PC-9 (cell line): ENCODE results near the gene PHYHD1. TPM values are rescaled to one million over a fixed set of nuclear protein-coding genes. Genes with fewer than 3 reads are reported as not detected.

ENCODE experiments used
- Bru-seq: library from RNA; stranded (reverse); fragments of 400-500 nt; gene quantifications from one replicate; lab custom pipeline; 2021; lab: Mats Ljungman, UMichigan
- BruChase-seq, 2 experiments: library from RNA; stranded (reverse); fragments of 400-500 nt; gene quantifications; one replicate each; lab custom pipeline; 2021; lab: Mats Ljungman, UMichigan
- BruUV-seq: library from RNA; stranded (reverse); fragments of 400-500 nt; replicated peaks from 2 replicates; lab custom pipeline; 2021; lab: Mats Ljungman, UMichigan
- CTCF ChIA-PET: fragments of 300-600 bp; sonication (Branson Sonifier 250); formaldehyde crosslinking; loops from one replicate; lab custom pipeline; 2022; ENCODE audit warnings: antibody characterized with exemption; lab: Charles Lee
- POLR2A ChIA-PET: fragments of 300-600 bp; sonication (Branson Sonifier 250); formaldehyde crosslinking; loops from one replicate; lab custom pipeline; 2022; ENCODE audit warnings: antibody characterized with exemption; ENCODE audit not compliant: unreplicated experiment; lab: Charles Lee
- DNase-seq, 2 experiments: peaks; one replicate each; pipeline versions ENCODE4 v3.0.0 to v3.0.0-alpha.2; 2015 to 2022; ENCODE audit warnings: mixed read lengths in 1 of 2
- H2AFZ ChIP-seq: fragments of 200-600 bp; sonication (generic); 2 replicates; pipeline ENCODE4 v1.8.1; 2017; ENCODE audit warnings: antibody characterized with exemption
- H3F3A ChIP-seq: fragments of 200-600 bp; sonication (generic); 2 replicates; pipeline ENCODE4 v1.8.1; 2017; ENCODE audit warnings: antibody characterized with exemption, mild to moderate bottlenecking, low read depth; ENCODE audit not compliant: insufficient read depth
- H3K27ac ChIP-seq: fragments of 200-600 bp; sonication (generic); 2 replicates; pipeline ENCODE4 v1.6.1; 2016; ENCODE audit warnings: mixed run types
- H3K27me3 ChIP-seq: fragments of 200-600 bp; sonication (generic); 2 replicates; pipeline ENCODE4 v1.6.1; 2016; ENCODE audit warnings: low read depth, mixed run types; ENCODE audit not compliant: insufficient read depth
- H3K36me3 ChIP-seq: fragments of 200-600 bp; sonication (generic); 2 replicates; pipeline ENCODE4 v1.6.1; 2016; ENCODE audit warnings: low read depth, mixed run types
- H3K4me1 ChIP-seq: fragments of 200-600 bp; sonication (generic); replicated peaks from 2 replicates; pipeline ENCODE4 v1.6.1; 2016; ENCODE audit warnings: mixed run types; ENCODE audit not compliant: insufficient read depth
- H3K4me2 ChIP-seq: fragments of 200-600 bp; sonication (generic); 2 replicates; pipeline ENCODE4 v1.6.1; 2017; ENCODE audit warnings: mixed run types
- H3K4me3 ChIP-seq: fragments of 200-600 bp; sonication (generic); 2 replicates; pipeline ENCODE4 v1.6.1; 2016; ENCODE audit warnings: mixed run types
- H3K79me2 ChIP-seq: fragments of 200-600 bp; sonication (generic); 2 replicates; pipeline ENCODE4 v1.6.1; 2017; ENCODE audit warnings: low read depth, mixed run types
- H3K9me2 ChIP-seq: fragments of 200-600 bp; sonication (generic); 2 replicates; pipeline ENCODE4 v1.8.1; 2017; ENCODE audit warnings: mild to moderate bottlenecking; ENCODE audit not compliant: insufficient read depth
- H3K9me3 ChIP-seq: fragments of 200-600 bp; sonication (generic); 2 replicates; pipeline ENCODE4 v1.8.1; 2016; ENCODE audit warnings: low read depth; ENCODE audit not compliant: insufficient read depth
- H4K20me1 ChIP-seq: fragments of 200-600 bp; sonication (generic); 2 replicates; pipeline ENCODE4 v1.8.1; 2017; ENCODE audit not compliant: insufficient read depth
- CTCF ChIP-seq: fragments of 200-600 bp; sonication (generic); conservative IDR thresholded peaks from 2 replicates; pipeline ENCODE4 v1.6.1; 2017; ENCODE audit warnings: mixed run types, antibody characterized with exemption, mild to moderate bottlenecking, moderate library complexity
- EZH2 ChIP-seq: fragments of 200-600 bp; sonication (generic); IDR thresholded peaks from 2 replicates; pipeline ENCODE4 v1.8.0; 2017; ENCODE audit warnings: antibody characterized with exemption, low read depth
- intact Hi-C: fragments of 100-400 bp; cut with micrococcal nuclease; formaldehyde crosslinking; loops from one replicate; pipeline ENCODE4 v1.10.0; 2022; ENCODE audit not compliant: unreplicated experiment
- long read RNA-seq: library from polyadenylated mRNA; stranded (forward); transcript quantifications from one replicate; pipeline ENCODE4 v2.0.0, GENCODE V29; 2022
- total RNA-seq: library from RNA; stranded (reverse); gene quantifications from 2 replicates; pipeline ENCODE4 v1.2.3, GENCODE V29; 2021

Gene PHYHD1
- total RNA-seq (4.2 and 6.3 TPM in 2 replicates), Bru-seq, nascent RNA (percentile 37 among the genes with signal in this experiment), BruChase-seq, experiment 1, labeled RNA remaining after a 2-hour chase (percentile 46 among the genes with signal in this experiment), BruChase-seq, experiment 2, labeled RNA remaining after a 6-hour chase (percentile 43 among the genes with signal in this experiment)
- long read RNA-seq, partial matches to known transcripts: 0 of 1 reads
- long read RNA-seq, other reads (novel, unspliced or antisense): 1 of 1 reads

GRCh38 chr9:128920381-128921058 lies at the start of gene PHYHD1:
Gene PHYHD1, plus strand, starts transcription at chr9:128920982. Its CDS starts 1,342 bp downstream, at chr9:128922324.
- H3K4me3 ChIP-seq: no peak within 1 kb of the TSS
- no peaks in the 10 kb centered on the region for H3K9me3 ChIP-seq
- no peak for TF ChIP-seq EZH2
- TF ChIP-seq CTCF: no peak
- no peaks in the 10 kb centered on the region for H3K27me3 ChIP-seq
- no peak for DNase-seq
- ChIA-PET POLR2A (interaction anchor here (0.6 to 0.7 kb wide), 2 partner anchors 32 to 550 kb away, joined by 3 to 5 read pairs; no protein-coding TSS in a partner anchor), CTCF (no interaction called here)
- H3K27ac ChIP-seq: no peak within 1 kb of the TSS
- no TSS peak for BruUV-seq
- H3K9me2 ChIP-seq: no peaks in the 10 kb centered on the region
- no peak within 1 kb of the TSS for H3K4me2 ChIP-seq
- intact Hi-C loops: no loop called here
- no peaks in the 10 kb centered on the region for H3K79me2 ChIP-seq
- H3F3A ChIP-seq: peaks cover 11% of the 10 kb centered on the region; the same call in 1 of the 2 replicates
- no peaks in the 10 kb centered on the region for H3K36me3 ChIP-seq
- no peaks in the 10 kb centered on the region for H4K20me1 ChIP-seq
- no peak within 1 kb of the TSS for H2AFZ ChIP-seq
- no peaks in the 10 kb centered on the region for H3K4me1 ChIP-seq

DNA sequence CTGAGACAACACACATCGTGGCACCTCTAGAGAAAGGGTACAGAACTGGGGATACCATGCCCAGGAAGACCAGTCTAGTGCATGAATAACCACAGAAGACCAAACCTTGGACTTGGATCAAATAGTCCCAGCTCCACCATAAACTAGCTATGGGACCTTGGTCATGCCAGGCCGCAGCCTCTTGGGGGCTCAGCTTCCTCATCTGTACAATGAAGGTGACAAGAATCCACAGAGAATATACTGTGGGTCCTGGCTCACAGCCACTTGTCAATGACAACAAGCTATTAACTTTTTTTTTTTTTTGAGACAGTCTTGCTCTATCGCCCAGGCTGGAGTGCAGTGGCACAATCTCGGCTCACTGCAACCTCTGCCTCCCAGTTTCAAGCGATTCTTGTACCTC lies 42.9 kb upstream of the PHYHD1 start:
- H3K27ac ChIP-seq: peak overlapping the region; percentile 32; the same call in 1 of the 2 replicates
- H3K27me3 ChIP-seq: no peaks in the 10 kb centered on the region
- H3K4me2 ChIP-seq: no peak overlapping the region
- ChIA-PET CTCF (interaction anchor here (0.5 to 0.6 kb wide), 3 partner anchors 14 to 29 kb away, joined by 3 to 8 read pairs (median 5); no protein-coding TSS in a partner anchor), POLR2A (interaction anchor here (0.6 kb wide), 2 partner anchors 257 to 351 kb away, joined by 3 to 4 read pairs; no protein-coding TSS in a partner anchor)
- H4K20me1 ChIP-seq: no peaks in the 10 kb centered on the region
- H3K4me3 ChIP-seq: no peak overlapping the region
- peaks cover 43% of the 10 kb centered on the region for H3F3A ChIP-seq
- TF ChIP-seq EZH2: no peak
- no peak for TF ChIP-seq CTCF
- no peaks in the 10 kb centered on the region for H3K36me3 ChIP-seq
- intact Hi-C loops: no loop called here
- DNase-seq: no peak
- no peaks in the 10 kb centered on the region for H3K9me2 ChIP-seq
- peaks cover 41% of the 10 kb centered on the region for H3K79me2 ChIP-seq
- BruUV-seq: no TSS peak
- no peaks in the 10 kb centered on the region for H3K9me3 ChIP-seq
- peaks cover 30% of the 10 kb centered on the region for H3K4me1 ChIP-seq
- H2AFZ ChIP-seq: no peak overlapping the region

GRCh38 chr9:128881884-128882676 lies 38.7 kb upstream of the PHYHD1 start, which contains the start of the genes KYAT1 and LRRC8A:
Gene KYAT1, minus strand, starts transcription at chr9:128881950. Its CDS starts 36,545 bp downstream, at chr9:128845405.
Gene LRRC8A, plus strand, starts transcription at chr9:128882133. Its CDS starts 25,032 bp downstream, at chr9:128907165.
- H3K79me2 ChIP-seq: peaks cover 68% of the 10 kb centered on the region
- no peaks in the 10 kb centered on the region for H4K20me1 ChIP-seq
- H3K27ac ChIP-seq: peak within 1 kb of the TSS; percentile 77
- H3F3A ChIP-seq: peaks cover 21% of the 10 kb centered on the region
- ChIA-PET CTCF (interaction anchor here (0.6 to 0.7 kb wide), 3 partner anchors 9 to 180 kb away, joined by 3 to 9 read pairs (median 5); partner anchors contain the start of gene PKN3), POLR2A (interaction anchor here (0.5 to 1.0 kb wide), 7 partner anchors 9 to 1114 kb away, joined by 3 to 17 read pairs (median 3); no protein-coding TSS in a partner anchor)
- H3K9me2 ChIP-seq: no peaks in the 10 kb centered on the region
- H3K9me3 ChIP-seq: no peaks in the 10 kb centered on the region
- intact Hi-C loops: loop anchor here (1.0 to 5.0 kb wide), 5 partner anchors 10 to 65 kb away; partner anchors contain the start of genes DOLK and NUP188
- peak within 1 kb of the TSS; percentile 87 for H3K4me3 ChIP-seq
- peaks cover 12% of the 10 kb centered on the region for H3K36me3 ChIP-seq
- peak; percentile 89 to 99 for DNase-seq
- peak within 1 kb of the TSS; percentile 86 for H2AFZ ChIP-seq
- no TSS peak for BruUV-seq
- no peak for TF ChIP-seq EZH2
- TF ChIP-seq CTCF: no peak
- peaks cover 20% of the 10 kb centered on the region for H3K4me1 ChIP-seq
- H3K4me2 ChIP-seq: peak within 1 kb of the TSS; percentile 88
- no peaks in the 10 kb centered on the region for H3K27me3 ChIP-seq
